Breast epithelium (tissue), 3 donors: ENCODE results near the gene GUCY1A2.

Experiments
- POLR2A ChIP-seq: fragments of 450-650 bp; IDR thresholded peaks from one replicate; pipeline ENCODE4 v1.6.1; 2016; ENCODE audit warnings: antibody characterized with exemption, mild to moderate bottlenecking, moderate library complexity
- TF ChIP-seq, protein P1 (sequence below), 3 donors: fragments of 450-650 bp; IDR thresholded peaks; one replicate each; pipeline ENCODE4 v1.5.1; 2016 to 2017; ENCODE audit warnings: antibody characterized with exemption in 3 of 3, mild to moderate bottlenecking in 3 of 3, moderate library complexity in 3 of 3

DNA sequence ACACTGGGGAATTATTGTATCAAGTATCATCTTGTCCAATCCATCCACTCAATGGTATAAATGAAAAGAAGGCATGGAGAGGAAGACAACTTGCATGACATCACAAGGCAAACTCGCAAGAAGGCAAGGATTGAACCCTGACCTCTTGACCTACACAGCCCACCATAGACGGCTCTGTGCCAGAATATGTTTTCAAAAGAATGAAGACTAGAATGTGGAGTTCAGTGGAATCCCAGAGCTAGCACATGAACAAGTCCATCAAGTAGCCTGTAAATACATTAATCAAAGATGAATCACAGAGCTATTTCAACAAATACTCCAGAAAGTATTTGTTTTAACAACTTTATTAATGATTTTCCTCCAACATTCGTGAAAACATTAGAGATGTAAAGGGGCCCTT is 189.7 kb downstream of the GUCY1A2 start:
- TF ChIP-seq, protein P1, sequence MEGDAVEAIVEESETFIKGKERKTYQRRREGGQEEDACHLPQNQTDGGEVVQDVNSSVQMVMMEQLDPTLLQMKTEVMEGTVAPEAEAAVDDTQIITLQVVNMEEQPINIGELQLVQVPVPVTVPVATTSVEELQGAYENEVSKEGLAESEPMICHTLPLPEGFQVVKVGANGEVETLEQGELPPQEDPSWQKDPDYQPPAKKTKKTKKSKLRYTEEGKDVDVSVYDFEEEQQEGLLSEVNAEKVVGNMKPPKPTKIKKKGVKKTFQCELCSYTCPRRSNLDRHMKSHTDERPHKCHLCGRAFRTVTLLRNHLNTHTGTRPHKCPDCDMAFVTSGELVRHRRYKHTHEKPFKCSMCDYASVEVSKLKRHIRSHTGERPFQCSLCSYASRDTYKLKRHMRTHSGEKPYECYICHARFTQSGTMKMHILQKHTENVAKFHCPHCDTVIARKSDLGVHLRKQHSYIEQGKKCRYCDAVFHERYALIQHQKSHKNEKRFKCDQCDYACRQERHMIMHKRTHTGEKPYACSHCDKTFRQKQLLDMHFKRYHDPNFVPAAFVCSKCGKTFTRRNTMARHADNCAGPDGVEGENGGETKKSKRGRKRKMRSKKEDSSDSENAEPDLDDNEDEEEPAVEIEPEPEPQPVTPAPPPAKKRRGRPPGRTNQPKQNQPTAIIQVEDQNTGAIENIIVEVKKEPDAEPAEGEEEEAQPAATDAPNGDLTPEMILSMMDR (IDR thresholded peaks at IDR 0.05): no peak
- no peak for TF ChIP-seq POLR2A
